Subcutaneous abdominal adipose tissue (tissue), 5 donors: Measurements from ENCODE around the gene C1QTNF1.
A peak's percentile ranks its signal among the peaks of the same experiment; 100 is the strongest.

ENCODE experiments used
- H3K27ac ChIP-seq: one replicate; pipeline ENCODE4 v1.7.0; 2013; ENCODE audit warnings: low read depth, mild to moderate bottlenecking, inconsistent platforms, low read length, moderate library complexity
- H3K27me3 ChIP-seq, 5 donors: one replicate each; pipeline ENCODE4 v1.7.0; 2013; ENCODE audit warnings: low read length in 5 of 5, inconsistent platforms in 1 of 5; ENCODE audit not compliant: control insufficient read depth in 5 of 5, insufficient read depth in 4 of 5
- H3K36me3 ChIP-seq, 5 donors: one replicate each; pipeline ENCODE4 v1.7.0; 2013; ENCODE audit warnings: low read length in 5 of 5; ENCODE audit not compliant: control insufficient read depth in 5 of 5, insufficient read depth in 5 of 5
- H3K4me1 ChIP-seq, 5 donors: one replicate each; pipeline ENCODE4 v1.7.0; 2013; ENCODE audit warnings: low read length in 5 of 5, mild to moderate bottlenecking in 3 of 5, moderate library complexity in 1 of 5; ENCODE audit not compliant: control insufficient read depth in 5 of 5, insufficient read depth in 5 of 5
- H3K4me3 ChIP-seq, 5 donors: one replicate each; pipeline ENCODE4 v1.7.0; 2013; ENCODE audit warnings: low read length in 5 of 5, low read depth in 1 of 5
- H3K9ac ChIP-seq, 5 donors: one replicate each; pipeline ENCODE4 v1.7.0; 2013; ENCODE audit warnings: low read length in 5 of 5, mild to moderate bottlenecking in 4 of 5, moderate library complexity in 3 of 5
- H3K9me3 ChIP-seq, 5 donors: one replicate each; pipeline ENCODE4 v1.7.0; 2013; ENCODE audit warnings: low read length in 5 of 5; ENCODE audit not compliant: control insufficient read depth in 5 of 5
- donor health status: healthy.
- donor health status: healthy.
- donor health status: healthy.
- donor health status: healthy.
- donor health status: healthy.

C1QTNF1 gene

GRCh38 chr17:79046197-79046915, 22.4 kb downstream of the C1QTNF1 start:
- peak overlapping the region in 2 of 5 donors; percentile 14 to 33 for H3K9ac ChIP-seq
- peak overlapping the region in 2 of 5 donors; percentile 6 to 22 for H3K4me3 ChIP-seq
- H3K9me3 ChIP-seq: no peaks in the 10 kb centered on the region
- peak overlapping the region; percentile 67 for H3K27ac ChIP-seq
- H3K27me3 ChIP-seq: no peaks in the 10 kb centered on the region
- H3K36me3 ChIP-seq: peaks cover 0 to 44% (median 21%) of the 10 kb centered on the region in 5 donors
- H3K4me1 ChIP-seq: peaks cover 12 to 48% (median 42%) of the 10 kb centered on the region in 5 donors

- Histone ChIP-seq H3K27ac (peak overlapping the region; percentile 67), H3K27me3 (no peaks in the 10 kb centered on the region), H3K4me3 (peak overlapping the region in 1 of 5 donors; percentile 6), H3K9me3 (no peaks in the 10 kb centered on the region), H3K4me1 (peaks cover 12 to 47% (median 40%) of the 10 kb centered on the region in 5 donors), H3K9ac (no peak overlapping the region), H3K36me3 (peaks cover 0 to 44% (median 21%) of the 10 kb centered on the region in 5 donors)
Observed at GRCh38 chr17:79046916-79047280, 22.9 kb downstream of the C1QTNF1 start.

DNA sequence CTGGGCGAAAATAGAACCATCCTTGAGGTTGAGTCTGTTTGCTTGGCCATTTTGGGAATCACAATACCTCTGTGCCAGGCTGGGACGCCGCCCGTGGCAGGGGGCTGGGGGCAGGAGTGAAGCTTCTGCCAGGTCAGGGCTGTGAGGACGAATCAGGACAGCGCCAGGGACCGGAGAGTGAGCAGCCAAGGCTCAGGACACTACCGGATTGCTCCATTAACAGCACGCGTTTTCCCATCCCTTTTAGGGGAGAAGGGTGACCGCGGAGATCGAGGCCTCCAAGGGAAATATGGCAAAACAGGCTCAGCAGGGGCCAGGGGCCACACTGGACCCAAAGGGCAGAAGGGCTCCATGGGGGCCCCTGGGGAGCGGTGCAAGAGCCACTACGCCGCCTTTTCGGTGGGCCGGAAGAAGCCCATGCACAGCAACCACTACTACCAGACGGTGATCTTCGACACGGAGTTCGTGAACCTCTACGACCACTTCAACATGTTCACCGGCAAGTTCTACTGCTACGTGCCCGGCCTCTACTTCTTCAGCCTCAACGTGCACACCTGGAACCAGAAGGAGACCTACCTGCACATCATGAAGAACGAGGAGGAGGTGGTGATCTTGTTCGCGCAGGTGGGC, 23.4 kb downstream of the C1QTNF1 start:
- Histone ChIP-seq H3K4me3 (peak overlapping the region in 2 of 5 donors; percentile 1 to 30), H3K9me3 (no peaks in the 10 kb centered on the region), H3K27me3 (no peaks in the 10 kb centered on the region), H3K9ac (no peak overlapping the region), H3K36me3 (peaks cover 0 to 44% (median 21%) of the 10 kb centered on the region in 5 donors), H3K4me1 (peaks cover 12 to 42% (median 35%) of the 10 kb centered on the region in 5 donors), H3K27ac (peak overlapping the region; percentile 67)

DNA sequence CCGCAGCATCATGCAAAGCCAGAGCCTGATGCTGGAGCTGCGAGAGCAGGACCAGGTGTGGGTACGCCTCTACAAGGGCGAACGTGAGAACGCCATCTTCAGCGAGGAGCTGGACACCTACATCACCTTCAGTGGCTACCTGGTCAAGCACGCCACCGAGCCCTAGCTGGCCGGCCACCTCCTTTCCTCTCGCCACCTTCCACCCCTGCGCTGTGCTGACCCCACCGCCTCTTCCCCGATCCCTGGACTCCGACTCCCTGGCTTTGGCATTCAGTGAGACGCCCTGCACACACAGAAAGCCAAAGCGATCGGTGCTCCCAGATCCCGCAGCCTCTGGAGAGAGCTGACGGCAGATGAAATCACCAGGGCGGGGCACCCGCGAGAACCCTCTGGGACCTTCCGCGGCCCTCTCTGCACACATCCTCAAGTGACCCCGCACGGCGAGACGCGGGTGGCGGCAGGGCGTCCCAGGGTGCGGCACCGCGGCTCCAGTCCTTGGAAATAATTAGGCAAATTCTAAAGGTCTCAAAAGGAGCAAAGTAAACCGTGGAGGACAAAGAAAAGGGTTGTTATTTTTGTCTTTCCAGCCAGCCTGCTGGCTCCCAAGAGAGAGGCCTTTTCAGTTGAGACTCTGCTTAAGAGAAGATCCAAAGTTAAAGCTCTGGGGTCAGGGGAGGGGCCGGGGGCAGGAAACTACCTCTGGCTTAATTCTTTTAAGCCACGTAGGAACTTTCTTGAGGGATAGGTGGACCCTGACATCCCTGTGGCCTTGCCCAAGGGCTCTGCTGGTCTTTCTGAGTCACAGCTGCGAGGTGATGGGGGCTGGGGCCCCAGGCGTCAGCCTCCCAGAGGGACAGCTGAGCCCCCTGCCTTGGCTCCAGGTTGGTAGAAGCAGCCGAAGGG, 24.2 kb downstream of the C1QTNF1 start:
- Histone ChIP-seq H3K9ac (no peak overlapping the region), H3K36me3 (peaks cover 0 to 44% (median 21%) of the 10 kb centered on the region in 5 donors), H3K27ac (peak overlapping the region; percentile 67), H3K27me3 (no peaks in the 10 kb centered on the region), H3K4me3 (peak overlapping the region in 2 of 5 donors; percentile 1 to 30), H3K9me3 (peaks cover 0 to 1% (median 0%) of the 10 kb centered on the region in 5 donors), H3K4me1 (peaks cover 12 to 43% (median 33%) of the 10 kb centered on the region in 5 donors)

DNA sequence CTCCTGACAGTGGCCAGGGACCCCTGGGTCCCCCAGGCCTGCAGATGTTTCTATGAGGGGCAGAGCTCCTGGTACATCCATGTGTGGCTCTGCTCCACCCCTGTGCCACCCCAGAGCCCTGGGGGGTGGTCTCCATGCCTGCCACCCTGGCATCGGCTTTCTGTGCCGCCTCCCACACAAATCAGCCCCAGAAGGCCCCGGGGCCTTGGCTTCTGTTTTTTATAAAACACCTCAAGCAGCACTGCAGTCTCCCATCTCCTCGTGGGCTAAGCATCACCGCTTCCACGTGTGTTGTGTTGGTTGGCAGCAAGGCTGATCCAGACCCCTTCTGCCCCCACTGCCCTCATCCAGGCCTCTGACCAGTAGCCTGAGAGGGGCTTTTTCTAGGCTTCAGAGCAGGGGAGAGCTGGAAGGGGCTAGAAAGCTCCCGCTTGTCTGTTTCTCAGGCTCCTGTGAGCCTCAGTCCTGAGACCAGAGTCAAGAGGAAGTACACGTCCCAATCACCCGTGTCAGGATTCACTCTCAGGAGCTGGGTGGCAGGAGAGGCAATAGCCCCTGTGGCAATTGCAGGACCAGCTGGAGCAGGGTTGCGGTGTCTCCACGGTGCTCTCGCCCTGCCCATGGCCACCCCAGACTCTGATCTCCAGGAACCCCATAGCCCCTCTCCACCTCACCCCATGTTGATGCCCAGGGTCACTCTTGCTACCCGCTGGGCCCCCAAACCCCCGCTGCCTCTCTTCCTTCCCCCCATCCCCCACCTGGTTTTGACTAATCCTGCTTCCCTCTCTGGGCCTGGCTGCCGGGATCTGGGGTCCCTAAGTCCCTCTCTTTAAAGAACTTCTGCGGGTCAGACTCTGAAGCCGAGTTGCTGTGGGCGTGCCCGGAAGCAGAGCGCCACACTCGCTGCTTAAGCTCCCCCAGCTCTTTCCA, 25.1 kb downstream of the C1QTNF1 start:
- Histone ChIP-seq H3K4me3 (no peak overlapping the region), H3K4me1 (peaks cover 12 to 39% (median 28%) of the 10 kb centered on the region in 5 donors), H3K27me3 (no peaks in the 10 kb centered on the region), H3K36me3 (peaks cover 0 to 41% (median 15%) of the 10 kb centered on the region in 5 donors), H3K9ac (no peak overlapping the region), H3K9me3 (peaks cover 0 to 10% (median 3%) of the 10 kb centered on the region in 5 donors), H3K27ac (peak overlapping the region; percentile 67)

- Histone ChIP-seq H3K9ac (no peak overlapping the region), H3K4me1 (peaks cover 12 to 39% (median 27%) of the 10 kb centered on the region in 5 donors), H3K27me3 (no peaks in the 10 kb centered on the region), H3K36me3 (peaks cover 0 to 34% (median 12%) of the 10 kb centered on the region in 5 donors), H3K4me3 (no peak overlapping the region), H3K27ac (no peak overlapping the region), H3K9me3 (peaks cover 0 to 16% (median 6%) of the 10 kb centered on the region in 5 donors)
Observed at GRCh38 chr17:79049821-79050220, 25.9 kb downstream of the C1QTNF1 start.

DNA sequence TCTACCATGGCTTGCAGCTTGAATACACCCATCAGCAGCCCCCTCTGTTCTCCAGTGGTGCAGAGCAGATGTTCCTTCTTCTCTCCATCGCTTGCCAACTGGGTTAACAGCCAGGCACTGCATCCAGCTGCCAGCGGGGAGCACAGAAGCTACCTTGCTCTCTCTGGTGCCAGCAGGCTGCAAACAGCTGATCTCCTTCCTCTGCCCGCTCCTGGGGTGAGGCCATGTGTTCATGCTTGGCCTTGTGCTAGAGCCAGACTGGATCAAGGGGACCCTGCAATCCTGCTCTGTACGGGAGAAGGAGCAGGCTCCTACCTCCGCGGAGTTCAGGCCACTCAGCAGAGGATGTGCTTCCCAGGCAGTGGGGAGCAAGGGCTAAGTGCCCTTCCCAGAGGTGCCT, 26.6 kb downstream of the C1QTNF1 start:
- Histone ChIP-seq H3K36me3 (peaks cover 0 to 30% (median 12%) of the 10 kb centered on the region in 5 donors), H3K27me3 (no peaks in the 10 kb centered on the region), H3K9me3 (peaks cover 0 to 16% (median 6%) of the 10 kb centered on the region in 5 donors), H3K9ac (no peak overlapping the region), H3K4me3 (no peak overlapping the region), H3K4me1 (peaks cover 12 to 38% (median 25%) of the 10 kb centered on the region in 5 donors), H3K27ac (no peak overlapping the region)

GRCh38 chr17:79051306-79051705, 27.3 kb downstream of the C1QTNF1 start:
- Histone ChIP-seq H3K27me3 (no peaks in the 10 kb centered on the region), H3K9ac (no peak overlapping the region), H3K4me3 (no peak overlapping the region), H3K27ac (no peak overlapping the region), H3K4me1 (peaks cover 8 to 30% (median 18%) of the 10 kb centered on the region in 5 donors), H3K9me3 (peaks cover 0 to 16% (median 6%) of the 10 kb centered on the region in 5 donors), H3K36me3 (peaks cover 0 to 30% (median 12%) of the 10 kb centered on the region in 5 donors)

GRCh38 chr17:79052131-79052530, 28.2 kb downstream of the C1QTNF1 start:
- Histone ChIP-seq H3K4me3 (no peak overlapping the region), H3K9me3 (peaks cover 0 to 16% (median 6%) of the 10 kb centered on the region in 5 donors), H3K4me1 (peaks cover 3 to 23% (median 10%) of the 10 kb centered on the region in 5 donors), H3K9ac (no peak overlapping the region), H3K27me3 (no peaks in the 10 kb centered on the region), H3K36me3 (peaks cover 0 to 30% (median 12%) of the 10 kb centered on the region in 5 donors), H3K27ac (no peak overlapping the region)
